Vagina (tissue), 2 donors: ENCODE data around the gene SMIM10.

ENCODE experiments used
- CTCF ChIP-seq, 3 experiments: fragments of 450-650 bp in 2 of 3; fragments of 200-600 bp in 1 of 3; sonication (generic) in 1 of 3; IDR thresholded peaks; one replicate each; pipeline ENCODE4 v1.5.1; 2017 to 2019; ENCODE audit warnings: antibody characterized with exemption in 3 of 3, mild to moderate bottlenecking in 2 of 3, moderate library complexity in 2 of 3
- POLR2A ChIP-seq, 2 donors: fragments of 450-650 bp; IDR thresholded peaks; one replicate each; pipeline ENCODE4 v1.6.1; 2017; ENCODE audit warnings: antibody characterized with exemption in 2 of 2, mild to moderate bottlenecking in 2 of 2, moderate library complexity in 2 of 2
- POLR2AphosphoS5 ChIP-seq, 2 donors: sonication (generic); formaldehyde crosslinking; IDR thresholded peaks; one replicate each; pipeline ENCODE4 v1.9.0; 2017; ENCODE audit warnings: antibody characterized with exemption in 2 of 2, mild to moderate bottlenecking in 2 of 2, low read depth in 1 of 2; ENCODE audit not compliant: insufficient read depth in 1 of 2

GRCh38 chrX:135009057-135009610, 18.3 kb downstream of the SMIM10 start:
- TF ChIP-seq POLR2A (IDR thresholded peaks at IDR 0.05) (no peak), CTCF (IDR thresholded peaks at IDR 0.05) (no peak), POLR2AphosphoS5 (IDR thresholded peaks at IDR 0.05; ENCODE audit: insufficient read depth in 1 of 2, low read depth in 1 of 2) (no peak)
